PC-3 (cell line): ENCODE data around the gene SMG7. TPM values are rescaled to one million over a fixed set of nuclear protein-coding genes. Genes with fewer than 3 reads are reported as not detected.
"Not testable (repeated sequence)": the region's sequence is repeated elsewhere in the genome, so short reads cannot be mapped to it uniquely, and the experiment has no call there.

ENCODE experiments used
- ATAC-seq: fragments of 200-7000 bp; cut with Tn5 transposase; 2 replicates; pipeline ENCODE4 v1.9.1; 2020; ENCODE audit warnings: mild to moderate bottlenecking, moderate library complexity
- BruUV-seq: library from RNA; stranded (reverse); fragments of 400-500 nt; replicated peaks from 2 replicates; lab custom pipeline; 2021; lab: Mats Ljungman, UMichigan
- CTCF ChIA-PET: fragments of 300-600 bp; sonication (Branson Sonifier 250); formaldehyde crosslinking; loops from one replicate; lab custom pipeline; 2022; ENCODE audit warnings: antibody characterized with exemption; lab: Charles Lee
- POLR2A ChIA-PET: fragments of 300-600 bp; sonication (Branson Sonifier 250); formaldehyde crosslinking; loops from one replicate; lab custom pipeline; 2022; ENCODE audit warnings: antibody characterized with exemption; ENCODE audit not compliant: unreplicated experiment; lab: Charles Lee
- DNase-seq: peaks from one replicate; pipeline ENCODE4 v3.0.0-alpha.2; 2015
- H2AFZ ChIP-seq: fragments of 300-600 bp; sonication (generic); 2 replicates; pipeline ENCODE4 v1.6.0; 2016; ENCODE audit warnings: antibody characterized with exemption, low read length
- H3F3A ChIP-seq: fragments of 300-600 bp; sonication (generic); one replicate; pipeline ENCODE4 v1.6.0; 2017; ENCODE audit warnings: antibody characterized with exemption, low read length, control low read depth, mild to moderate bottlenecking; ENCODE audit not compliant: unreplicated experiment
- H3K27ac ChIP-seq: fragments of 300-600 bp; sonication (generic); 2 replicates; pipeline ENCODE4 v1.5.1; 2016; ENCODE audit warnings: mild to moderate bottlenecking, low read length
- H3K27me3 ChIP-seq: fragments of 300-600 bp; sonication (generic); 2 replicates; pipeline ENCODE4 v1.6.1; 2016; ENCODE audit warnings: low read length, mixed read lengths
- H3K36me3 ChIP-seq: fragments of 300-600 bp; sonication (generic); 2 replicates; pipeline ENCODE4 v1.6.1; 2016; ENCODE audit warnings: low read depth, mixed run types, low read length, mixed read lengths
- H3K4me1 ChIP-seq: fragments of 300-600 bp; sonication (generic); 2 replicates; pipeline ENCODE4 v1.5.1; 2016; ENCODE audit warnings: low read length; ENCODE audit not compliant: insufficient read depth
- H3K4me2 ChIP-seq: fragments of 300-600 bp; sonication (generic); 2 replicates; pipeline ENCODE4 v1.6.0; 2016; ENCODE audit warnings: low read length
- H3K4me3 ChIP-seq: fragments of 300-600 bp; sonication (generic); 2 replicates; pipeline ENCODE4 v1.5.1; 2016; ENCODE audit warnings: mild to moderate bottlenecking, low read length, mixed read lengths
- H3K79me2 ChIP-seq: fragments of 300-600 bp; sonication (generic); 2 replicates; pipeline ENCODE4 v1.6.1; 2017; ENCODE audit warnings: low read length, mixed read lengths
- H3K9ac ChIP-seq: fragments of 300-600 bp; sonication (generic); 2 replicates; pipeline ENCODE4 v1.6.0; 2016; ENCODE audit warnings: mild to moderate bottlenecking, low read length
- H3K9me2 ChIP-seq: fragments of 300-600 bp; sonication (generic); replicated peaks from 2 replicates; pipeline ENCODE4 v1.6.1; 2016; ENCODE audit warnings: mixed run types, low read length, mixed read lengths
- H3K9me3 ChIP-seq: fragments of 300-600 bp; sonication (generic); 2 replicates; pipeline ENCODE4 v1.6.1; 2016; ENCODE audit warnings: low read length, mixed read lengths
- H4K20me1 ChIP-seq: fragments of 300-600 bp; sonication (generic); 2 replicates; pipeline ENCODE4 v1.6.1; 2016; ENCODE audit warnings: low read length, mixed read lengths
- CTCF ChIP-seq: fragments of 300-600 bp; sonication (generic); conservative IDR thresholded peaks from 2 replicates; pipeline ENCODE4 v1.5.1; 2017; ENCODE audit warnings: antibody characterized with exemption, low read depth, mild to moderate bottlenecking, low read length
- EZH2 ChIP-seq: fragments of 300-600 bp; sonication (generic); IDR thresholded peaks from one replicate; pipeline ENCODE4 v1.6.1; 2017; ENCODE audit warnings: antibody characterized with exemption, mild to moderate bottlenecking, low read length; ENCODE audit not compliant: unreplicated experiment
- EZH2phosphoT487 ChIP-seq: fragments of 300-600 bp; sonication (generic); IDR thresholded peaks from 2 replicates; pipeline ENCODE4 v1.6.1; 2018; ENCODE audit warnings: mild to moderate bottlenecking, antibody characterized with exemption, low read length, borderline replicate concordance
- intact Hi-C: fragments of 100-400 bp; cut with micrococcal nuclease; formaldehyde crosslinking; loops from 2 replicates; pipeline ENCODE4 v1.9.0; 2023
- total RNA-seq: library from RNA; depleted of rRNA; stranded (reverse); fragments of >200 nt; gene quantifications from 2 replicates; pipeline ENCODE4 v1.2.3, GENCODE V29; 2014

The SMG7 gene
- total RNA-seq, 1 experiment from 2014 or later: 25.5 TPM

- intact Hi-C loops: no loop called here
- no TSS peak for BruUV-seq
- Histone ChIP-seq H3K27me3 (no peaks in the 10 kb centered on the region), H3K36me3 (no peaks in the 10 kb centered on the region), H3F3A (no peaks in the 10 kb centered on the region), H4K20me1 (no peaks in the 10 kb centered on the region), H3K4me1 (no peaks in the 10 kb centered on the region), H3K4me3 (no peak overlapping the region), H2AFZ (no peak overlapping the region), H3K9ac (no peak overlapping the region), H3K9me3 (no peaks in the 10 kb centered on the region), H3K4me2 (no peak overlapping the region), H3K27ac (no peak overlapping the region), H3K9me2 (no peaks in the 10 kb centered on the region), H3K79me2 (no peaks in the 10 kb centered on the region)
- TF ChIP-seq EZH2 (no peak), EZH2phosphoT487 (no peak), CTCF (no peak)
- CTCF ChIA-PET: no interaction called here
- ATAC-seq (no peak), DNase-seq (no peak)
- POLR2A ChIA-PET: no interaction called here
Observed at GRCh38 chr1:183424691-183425090, 47.6 kb upstream of the SMG7 start.

- H3F3A ChIP-seq, H3K9ac ChIP-seq, H4K20me1 ChIP-seq, H2AFZ ChIP-seq, H3K79me2 ChIP-seq, H3K27ac ChIP-seq, H3K9me2 ChIP-seq, DNase-seq, intact Hi-C loops, ATAC-seq, H3K36me3 ChIP-seq, H3K4me2 ChIP-seq, H3K4me3 ChIP-seq, BruUV-seq, POLR2A ChIA-PET, H3K27me3 ChIP-seq, CTCF ChIA-PET, H3K9me3 ChIP-seq: not testable (repeated sequence)
- H3K4me1 ChIP-seq: peaks cover 22% of the 10 kb centered on the region
Observed at GRCh38 chr1:183427591-183427990, 44.7 kb upstream of the SMG7 start.

- POLR2A ChIA-PET: interaction anchor here (0.5 kb wide), 1 partner anchor 197 kb away, joined by 4 read pairs; no protein-coding TSS in a partner anchor
- CTCF ChIA-PET: interaction anchor here (1.2 kb wide), 1 partner anchor 12 kb away, joined by 5 read pairs; no protein-coding TSS in a partner anchor
- TF ChIP-seq EZH2phosphoT487: no peak
- TF ChIP-seq CTCF: no peak
- no peak for TF ChIP-seq EZH2
- no peaks in the 10 kb centered on the region for H4K20me1 ChIP-seq
- intact Hi-C loops: loop anchor here (1.0 to 2.0 kb wide), 2 partner anchors 21 to 35 kb away; no protein-coding TSS in a partner anchor
- H3K27ac ChIP-seq: peak overlapping the region; percentile 83
- H3K36me3 ChIP-seq: no peaks in the 10 kb centered on the region
- H3K4me1 ChIP-seq: peaks cover 26% of the 10 kb centered on the region
- H3K79me2 ChIP-seq: no peaks in the 10 kb centered on the region
- no TSS peak for BruUV-seq
- no peaks in the 10 kb centered on the region for H3K9me2 ChIP-seq
- peak overlapping the region; percentile 31 for H3K9ac ChIP-seq
- H3K9me3 ChIP-seq: no peaks in the 10 kb centered on the region
- H2AFZ ChIP-seq: no peak overlapping the region
- DNase-seq: no peak
- no peaks in the 10 kb centered on the region for H3F3A ChIP-seq
- peak; percentile 50 for ATAC-seq
- H3K4me3 ChIP-seq: no peak overlapping the region
- H3K4me2 ChIP-seq: peak overlapping the region; percentile 45
- H3K27me3 ChIP-seq: no peaks in the 10 kb centered on the region
Observed at GRCh38 chr1:183431840-183432547, 40.3 kb upstream of the SMG7 start.
